OCI-LY7 (cell line): ENCODE data around the gene ZFHX3.

Experiments
- EZH2phosphoT487 ChIP-seq: fragments of 200-600 bp; sonication (generic); IDR thresholded peaks from 2 replicates; pipeline ENCODE4 v1.6.1; 2018; ENCODE audit warnings: low read depth, borderline replicate concordance, mild to moderate bottlenecking, mixed run types, antibody characterized with exemption, low read length, moderate library complexity, mixed read lengths
- TF ChIP-seq, protein P1 (sequence below): fragments of 200-600 bp; sonication (generic); conservative IDR thresholded peaks from 2 replicates; pipeline ENCODE4 v1.5.1; 2014; ENCODE audit warnings: mild to moderate bottlenecking, antibody characterized with exemption, low read length, moderate library complexity, mixed read lengths

DNA sequence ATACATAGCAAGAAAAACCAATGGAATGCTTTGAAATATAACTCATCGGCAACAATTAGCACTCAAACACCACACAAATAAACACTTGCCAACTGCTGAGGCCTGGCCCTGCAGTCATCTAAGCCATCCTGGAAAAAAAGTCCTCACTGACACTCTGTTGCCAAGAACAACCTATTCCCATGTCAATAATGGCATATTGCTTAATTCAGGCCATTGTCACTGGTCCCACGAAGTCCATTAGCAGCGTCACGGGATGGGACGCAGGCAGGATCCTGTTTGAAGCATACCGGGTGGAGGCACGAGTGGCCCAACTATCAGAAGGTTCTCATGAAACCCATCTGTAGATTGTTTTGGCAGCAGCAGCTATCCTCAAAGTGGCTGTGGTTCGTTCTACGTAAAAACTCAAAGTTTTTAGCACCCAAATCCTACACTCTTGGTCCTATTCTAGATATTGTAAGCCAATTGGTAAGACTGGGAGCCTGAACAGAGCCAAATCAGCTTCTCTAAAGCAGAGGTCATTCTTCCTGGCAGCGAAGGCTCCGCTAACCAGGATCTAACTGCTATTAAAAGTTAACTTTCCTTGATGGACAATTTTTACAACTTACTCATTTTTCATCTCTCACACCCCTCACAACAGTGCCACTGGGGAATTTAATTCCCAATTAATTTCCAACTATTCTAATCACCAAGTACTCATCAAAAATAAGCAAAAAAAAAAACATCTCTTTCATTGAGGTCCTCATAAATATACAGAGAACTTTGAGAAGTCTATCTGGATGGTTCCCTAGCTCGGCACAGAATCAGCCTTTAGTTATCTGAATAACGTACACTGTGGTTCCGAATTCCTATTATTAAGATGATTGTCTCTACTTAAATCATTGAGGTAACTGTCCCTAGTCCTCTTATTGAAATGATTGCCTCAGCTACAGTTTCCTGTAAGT is 91.5 kb downstream of the ZFHX3 start:
- TF ChIP-seq, protein P1, sequence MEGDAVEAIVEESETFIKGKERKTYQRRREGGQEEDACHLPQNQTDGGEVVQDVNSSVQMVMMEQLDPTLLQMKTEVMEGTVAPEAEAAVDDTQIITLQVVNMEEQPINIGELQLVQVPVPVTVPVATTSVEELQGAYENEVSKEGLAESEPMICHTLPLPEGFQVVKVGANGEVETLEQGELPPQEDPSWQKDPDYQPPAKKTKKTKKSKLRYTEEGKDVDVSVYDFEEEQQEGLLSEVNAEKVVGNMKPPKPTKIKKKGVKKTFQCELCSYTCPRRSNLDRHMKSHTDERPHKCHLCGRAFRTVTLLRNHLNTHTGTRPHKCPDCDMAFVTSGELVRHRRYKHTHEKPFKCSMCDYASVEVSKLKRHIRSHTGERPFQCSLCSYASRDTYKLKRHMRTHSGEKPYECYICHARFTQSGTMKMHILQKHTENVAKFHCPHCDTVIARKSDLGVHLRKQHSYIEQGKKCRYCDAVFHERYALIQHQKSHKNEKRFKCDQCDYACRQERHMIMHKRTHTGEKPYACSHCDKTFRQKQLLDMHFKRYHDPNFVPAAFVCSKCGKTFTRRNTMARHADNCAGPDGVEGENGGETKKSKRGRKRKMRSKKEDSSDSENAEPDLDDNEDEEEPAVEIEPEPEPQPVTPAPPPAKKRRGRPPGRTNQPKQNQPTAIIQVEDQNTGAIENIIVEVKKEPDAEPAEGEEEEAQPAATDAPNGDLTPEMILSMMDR = no peak
- no peak for TF ChIP-seq EZH2phosphoT487
